GM12875 (cell line): Measurements from ENCODE around the gene ELP1.
"Not testable (repeated sequence)": the region's sequence is repeated elsewhere in the genome, so short reads cannot be mapped to it uniquely, and the experiment has no call there.

Experiments
- H3K4me3 ChIP-seq: one replicate; pipeline ENCODE4 v1.5.1; 2011; ENCODE audit warnings: low read depth, low read length, control low read depth
- CTCF ChIP-seq: IDR thresholded peaks from 2 replicates; pipeline ENCODE4 v1.5.1; 2011; ENCODE audit warnings: low read depth, mild to moderate bottlenecking, control low read depth, inconsistent platforms, low read length, moderate library complexity, borderline replicate concordance; ENCODE audit not compliant: insufficient read depth

ELP1 gene

GRCh38 chr9:108905494-108905893, 28.4 kb downstream of the ELP1 start:
- TF ChIP-seq CTCF: no peak
- H3K4me3 ChIP-seq: no peak overlapping the region

- H3K4me3 ChIP-seq: no peak overlapping the region
- TF ChIP-seq CTCF: no peak
Observed at GRCh38 chr9:108904161-108904560, 29.8 kb downstream of the ELP1 start.

- TF ChIP-seq CTCF: no peak
- H3K4me3 ChIP-seq: no peak overlapping the region
Observed at GRCh38 chr9:108903420-108904103, 30.4 kb downstream of the ELP1 start.

- TF ChIP-seq CTCF: no peak
Observed at GRCh38 chr9:108900176-108900575, 33.7 kb downstream of the ELP1 start.

GRCh38 chr9:108899023-108899695, 34.8 kb downstream of the ELP1 start:
- not testable (repeated sequence) for H3K4me3 ChIP-seq

More at GRCh38 chr9:108900176-108900575, 33.7 kb downstream of the ELP1 start:
- H3K4me3 ChIP-seq: no peak overlapping the region

GRCh38 chr9:108897324-108898096, 36.4 kb downstream of the ELP1 start:
- H3K4me3 ChIP-seq: no peak overlapping the region
- TF ChIP-seq CTCF: no peak

- TF ChIP-seq CTCF: no peak
- H3K4me3 ChIP-seq: no peak overlapping the region
Observed at GRCh38 chr9:108894225-108894997, 39.5 kb downstream of the ELP1 start.
